ENCODE results near the gene TFR2. TPM values are rescaled to one million over a fixed set of nuclear protein-coding genes. Genes with fewer than 3 reads are reported as not detected.
"Not testable (repeated sequence)": the region's sequence is repeated elsewhere in the genome, so short reads cannot be mapped to it uniquely, and the experiment has no call there.

TFR2 gene
- polyA plus RNA-seq, 4 donors, result 1.2 to 1.3 TPM; not detected in 2

DNA sequence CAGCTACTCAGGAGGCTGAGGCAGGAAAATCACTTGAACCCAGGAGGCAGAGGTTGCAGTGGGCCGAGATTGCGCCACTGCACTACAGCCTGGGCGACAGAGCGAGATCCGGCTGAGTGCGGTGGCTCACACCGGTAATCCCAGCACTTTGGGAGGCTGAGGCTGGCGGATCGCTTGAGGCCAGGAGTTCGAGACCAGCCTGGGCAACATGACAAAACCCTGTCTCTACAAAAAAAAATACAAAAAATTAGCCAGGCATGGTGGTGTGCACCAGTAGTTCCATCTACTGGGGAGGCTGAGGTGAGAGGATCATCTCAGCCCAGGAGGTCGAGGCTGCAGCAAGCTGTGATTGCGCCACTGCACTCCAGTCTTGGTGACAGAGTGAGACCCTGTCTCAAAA, 27.8 kb upstream of the TFR2 start:
- not testable (repeated sequence) for H3K27me3 ChIP-seq (ENCODE audit: control insufficient read depth in 3 of 3, insufficient read depth in 3 of 3, low read length in 3 of 3); H3K4me1 ChIP-seq (ENCODE audit: control insufficient read depth in 3 of 3, insufficient read depth in 2 of 3, low read depth in 1 of 3, low read length in 2 of 3); H3K9me3 ChIP-seq (ENCODE audit: control insufficient read depth in 2 of 2, insufficient read depth in 1 of 2, low read depth in 1 of 2, low read length in 1 of 2); FAIRE-seq; H3K27ac ChIP-seq (ENCODE audit: low read depth in 1 of 3, low read length in 2 of 3); H3K36me3 ChIP-seq (ENCODE audit: control insufficient read depth in 3 of 3, insufficient read depth in 2 of 3, low read depth in 1 of 3, low read length in 3 of 3); H3K4me3 ChIP-seq (ENCODE audit: low read depth in 1 of 3, low read length in 3 of 3); DNase-seq
- WGBS, 3 donors, result 93 to 97% (median 95%) methylated on average over 12 of the region's 12 CpGs

DNA sequence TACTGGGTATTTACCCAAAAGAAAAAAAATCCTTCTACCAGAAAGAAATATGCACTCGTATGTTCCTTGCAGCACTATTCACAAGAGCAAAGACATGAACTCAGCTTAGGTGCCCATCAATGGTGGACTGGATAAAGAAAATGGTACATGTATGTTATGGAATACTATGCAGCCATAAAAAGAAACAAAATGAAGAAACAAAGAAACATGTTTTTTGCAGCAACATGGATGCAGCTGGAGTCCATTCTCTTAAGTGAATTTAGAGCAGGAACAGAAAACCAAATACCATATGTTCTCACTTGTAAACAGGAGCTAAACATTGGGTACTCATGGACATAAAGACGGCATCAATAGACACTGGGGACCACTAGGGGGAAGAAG, 26.7 kb upstream of the TFR2 start:
- 82 to 90% (median 87%) methylated on average over 2 of the region's 2 CpGs for whole genome bisulfite sequencing, 3 donors
- Histone ChIP-seq H3K27me3 (ENCODE audit: control insufficient read depth in 3 of 3, insufficient read depth in 3 of 3, low read length in 3 of 3) (peaks cover 0 to 9% (median 0%) of the 10 kb centered on the region in 3 donors), H3K4me1 (ENCODE audit: control insufficient read depth in 3 of 3, insufficient read depth in 2 of 3, low read depth in 1 of 3, low read length in 2 of 3) (no peaks in the 10 kb centered on the region), H3K27ac (ENCODE audit: low read depth in 1 of 3, low read length in 2 of 3) (no peak overlapping the region), H3K4me3 (ENCODE audit: low read depth in 1 of 3, low read length in 3 of 3) (no peak overlapping the region), H3K36me3 (ENCODE audit: control insufficient read depth in 3 of 3, insufficient read depth in 2 of 3, low read depth in 1 of 3, low read length in 3 of 3) (no peaks in the 10 kb centered on the region), H3K9me3 (ENCODE audit: control insufficient read depth in 2 of 2, insufficient read depth in 1 of 2, low read depth in 1 of 2, low read length in 1 of 2) (no peaks in the 10 kb centered on the region)
- DNase-seq, result no peak
- no peak for FAIRE-seq

DNA sequence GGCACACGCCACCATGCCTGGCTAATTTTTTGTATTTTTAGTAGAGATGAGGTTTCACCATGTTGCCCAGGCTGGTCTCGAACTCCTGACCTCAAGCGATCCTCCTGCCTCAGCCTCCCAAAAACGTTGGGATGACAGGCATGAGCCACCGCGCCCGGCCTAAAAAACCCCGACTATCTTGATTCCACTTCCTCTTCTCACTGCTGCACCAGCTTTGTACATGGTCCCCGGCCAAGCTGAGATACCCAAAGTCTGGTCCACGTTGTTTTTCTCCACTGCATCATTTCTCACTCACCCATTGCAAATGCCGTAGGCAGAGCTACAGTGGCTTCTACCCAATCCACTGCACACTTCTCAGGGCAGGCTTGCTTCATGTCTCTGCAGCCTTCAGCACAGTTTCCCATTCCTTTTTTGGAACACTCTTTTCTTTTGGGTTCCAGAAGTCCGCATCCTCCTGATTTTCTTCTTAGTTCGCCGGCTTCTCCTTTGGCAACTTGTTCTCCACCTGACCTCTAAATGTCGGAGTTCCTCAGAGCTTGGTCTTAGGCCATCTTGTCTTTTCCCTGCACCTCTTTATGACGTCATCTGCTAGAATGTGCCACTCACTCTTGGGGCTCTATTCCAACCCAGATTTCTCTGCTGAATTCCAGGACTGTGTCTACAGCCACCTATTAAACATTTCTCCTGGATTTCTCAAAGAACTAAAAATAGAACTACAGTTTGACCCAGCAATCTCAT, 26.1 kb upstream of the TFR2 start:
- Histone ChIP-seq H3K4me3 (ENCODE audit: low read depth in 1 of 3, low read length in 3 of 3) (no peak overlapping the region), H3K27ac (ENCODE audit: low read depth in 1 of 3, low read length in 2 of 3) (no peak overlapping the region), H3K36me3 (ENCODE audit: control insufficient read depth in 3 of 3, insufficient read depth in 2 of 3, low read depth in 1 of 3, low read length in 3 of 3) (no peaks in the 10 kb centered on the region), H3K9me3 (ENCODE audit: control insufficient read depth in 2 of 2, insufficient read depth in 1 of 2, low read depth in 1 of 2, low read length in 1 of 2) (no peaks in the 10 kb centered on the region), H3K4me1 (ENCODE audit: control insufficient read depth in 3 of 3, insufficient read depth in 2 of 3, low read depth in 1 of 3, low read length in 2 of 3) (no peaks in the 10 kb centered on the region), H3K27me3 (ENCODE audit: control insufficient read depth in 3 of 3, insufficient read depth in 3 of 3, low read length in 3 of 3) (peaks cover 0 to 9% (median 0%) of the 10 kb centered on the region in 3 donors)
- WGBS, 3 donors, result 79 to 82% (median 82%) methylated on average over 16 of the region's 16 CpGs
- FAIRE-seq, result no peak
- no peak for DNase-seq

DNA sequence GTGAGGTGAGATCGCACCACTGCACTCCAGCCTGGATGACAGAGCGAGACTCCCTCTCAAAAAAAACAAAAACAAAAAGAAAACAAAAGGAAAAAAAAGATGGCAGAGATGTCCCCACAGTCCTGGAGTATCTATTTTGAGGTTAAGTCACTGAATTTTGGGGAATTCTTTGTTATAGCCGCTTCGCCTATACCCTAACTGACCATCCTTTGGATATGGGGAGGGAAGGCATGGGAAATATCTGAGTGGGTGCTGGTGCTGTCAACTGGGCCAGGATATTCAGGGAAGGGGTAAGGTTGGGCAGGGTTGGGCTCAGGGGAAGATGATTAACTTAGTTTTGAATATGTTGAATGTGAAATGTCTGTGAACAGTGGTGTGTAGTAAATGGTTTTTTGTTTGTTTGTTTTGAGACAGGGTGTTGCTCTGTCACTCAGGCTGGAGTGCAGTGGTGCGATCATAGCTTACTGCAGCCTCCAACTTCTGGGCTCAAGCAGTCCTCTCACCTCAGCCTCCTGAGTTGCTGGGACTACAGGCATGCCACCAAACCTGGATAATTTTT, 23.9 kb upstream of the TFR2 start:
- Histone ChIP-seq H3K27ac (ENCODE audit: low read depth in 1 of 3, low read length in 2 of 3) (no peak overlapping the region), H3K4me3 (ENCODE audit: low read depth in 1 of 3, low read length in 3 of 3) (no peak overlapping the region), H3K4me1 (ENCODE audit: control insufficient read depth in 3 of 3, insufficient read depth in 2 of 3, low read depth in 1 of 3, low read length in 2 of 3) (no peaks in the 10 kb centered on the region), H3K9me3 (ENCODE audit: control insufficient read depth in 2 of 2, insufficient read depth in 1 of 2, low read depth in 1 of 2, low read length in 1 of 2) (no peaks in the 10 kb centered on the region), H3K36me3 (ENCODE audit: control insufficient read depth in 3 of 3, insufficient read depth in 2 of 3, low read depth in 1 of 3, low read length in 3 of 3) (no peaks in the 10 kb centered on the region), H3K27me3 (ENCODE audit: control insufficient read depth in 3 of 3, insufficient read depth in 3 of 3, low read length in 3 of 3) (peaks cover 0 to under 1% (median 0%) of the 10 kb centered on the region in 3 donors)
- FAIRE-seq (no peak), DNase-seq (no peak)
- 94 to 96% (median 95%) methylated on average over 5 of the region's 5 CpGs for WGBS, 3 donors

DNA sequence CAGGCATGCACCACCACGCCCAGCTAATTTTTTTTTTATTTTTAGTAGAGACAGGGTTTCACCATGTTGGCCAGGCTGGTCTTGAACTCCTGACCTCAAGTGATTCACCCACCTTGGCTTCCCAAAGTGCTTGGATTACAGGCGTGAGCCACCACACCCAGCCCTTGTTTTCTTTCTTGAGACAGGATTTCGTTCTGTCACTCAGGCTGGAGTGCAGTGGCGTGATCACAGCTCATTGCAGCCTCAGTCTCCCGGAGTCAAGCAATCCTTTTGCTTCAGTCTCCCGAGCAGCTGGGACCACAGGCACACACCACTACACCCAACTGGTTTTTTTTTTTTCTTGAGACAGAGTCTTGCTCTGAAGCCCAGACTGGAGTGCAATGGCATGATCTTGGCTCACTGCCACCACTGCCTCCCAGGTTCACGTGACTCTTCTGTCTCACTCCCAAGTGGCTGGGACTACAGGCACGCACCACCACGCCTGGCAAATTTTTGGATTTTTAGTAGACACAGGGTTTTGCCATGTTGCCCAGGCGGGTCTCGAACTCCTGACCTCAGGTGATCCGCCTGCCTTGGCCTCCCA, 20.9 kb upstream of the TFR2 start:
- not testable (repeated sequence) for H3K9me3 ChIP-seq (ENCODE audit: control insufficient read depth in 2 of 2, insufficient read depth in 1 of 2, low read depth in 1 of 2, low read length in 1 of 2); H3K27ac ChIP-seq (ENCODE audit: low read depth in 1 of 3, low read length in 2 of 3); FAIRE-seq; H3K4me3 ChIP-seq (ENCODE audit: low read depth in 1 of 3, low read length in 3 of 3); H3K36me3 ChIP-seq (ENCODE audit: control insufficient read depth in 3 of 3, insufficient read depth in 2 of 3, low read depth in 1 of 3, low read length in 3 of 3); H3K4me1 ChIP-seq (ENCODE audit: control insufficient read depth in 3 of 3, insufficient read depth in 2 of 3, low read depth in 1 of 3, low read length in 2 of 3); DNase-seq
- H3K27me3 ChIP-seq (ENCODE audit: control insufficient read depth in 3 of 3, insufficient read depth in 3 of 3, low read length in 3 of 3), result peaks cover 0 to 11% (median 2%) of the 10 kb centered on the region in 3 donors
- WGBS, 3 donors, result 51 to 77% (median 60%) methylated on average over 12 of the region's 12 CpGs

DNA sequence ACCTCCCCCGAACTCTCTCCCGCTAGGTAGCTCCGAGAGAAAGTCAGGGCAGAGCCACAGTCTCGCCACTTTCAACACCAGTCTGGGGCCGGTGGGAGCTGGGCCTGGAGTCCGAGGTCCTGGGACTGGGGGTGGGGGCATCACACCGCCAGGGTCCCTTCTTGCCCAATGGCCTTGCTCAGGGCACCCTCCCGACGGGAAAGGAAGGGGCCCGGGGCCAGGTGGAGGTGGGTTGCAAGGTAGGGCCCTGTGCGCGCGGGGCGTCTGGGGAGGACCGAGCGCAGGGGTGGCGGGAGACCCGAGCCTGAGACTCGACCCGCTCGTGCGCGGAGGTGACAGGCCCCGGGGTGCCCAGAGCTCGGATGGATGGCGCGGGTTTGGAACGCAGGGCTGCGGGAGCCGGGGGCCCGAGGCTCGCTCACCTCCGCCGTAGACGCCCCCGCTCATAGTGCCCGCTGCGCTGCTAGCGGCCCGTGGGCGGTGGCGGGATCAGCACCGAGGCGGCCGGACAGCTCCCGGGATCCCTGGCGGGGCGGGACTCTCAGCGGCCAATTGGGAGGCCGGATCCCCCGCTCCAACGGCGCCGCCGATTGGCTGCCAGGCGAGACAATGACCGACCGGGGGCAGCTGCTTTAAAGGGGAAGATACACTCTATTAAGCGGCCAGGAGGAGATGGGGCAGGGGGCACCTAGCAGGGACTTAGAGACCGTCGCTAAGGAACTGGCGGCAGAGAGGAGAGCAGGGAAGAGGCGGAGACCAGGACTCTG, 14.7 kb upstream of the TFR2 start, which contains the start of gene ACTL6B:
TSS of gene ACTL6B (minus strand) at position 541 of the 767 bp plus-strand sequence. CDS start at position 447, 94 bp downstream.
- no peak for FAIRE-seq
- no peak within 1 kb of the TSS for H3K4me3 ChIP-seq (ENCODE audit: low read depth in 1 of 3, low read length in 3 of 3)
- peak; percentile 36 to 77 for DNase-seq

DNA sequence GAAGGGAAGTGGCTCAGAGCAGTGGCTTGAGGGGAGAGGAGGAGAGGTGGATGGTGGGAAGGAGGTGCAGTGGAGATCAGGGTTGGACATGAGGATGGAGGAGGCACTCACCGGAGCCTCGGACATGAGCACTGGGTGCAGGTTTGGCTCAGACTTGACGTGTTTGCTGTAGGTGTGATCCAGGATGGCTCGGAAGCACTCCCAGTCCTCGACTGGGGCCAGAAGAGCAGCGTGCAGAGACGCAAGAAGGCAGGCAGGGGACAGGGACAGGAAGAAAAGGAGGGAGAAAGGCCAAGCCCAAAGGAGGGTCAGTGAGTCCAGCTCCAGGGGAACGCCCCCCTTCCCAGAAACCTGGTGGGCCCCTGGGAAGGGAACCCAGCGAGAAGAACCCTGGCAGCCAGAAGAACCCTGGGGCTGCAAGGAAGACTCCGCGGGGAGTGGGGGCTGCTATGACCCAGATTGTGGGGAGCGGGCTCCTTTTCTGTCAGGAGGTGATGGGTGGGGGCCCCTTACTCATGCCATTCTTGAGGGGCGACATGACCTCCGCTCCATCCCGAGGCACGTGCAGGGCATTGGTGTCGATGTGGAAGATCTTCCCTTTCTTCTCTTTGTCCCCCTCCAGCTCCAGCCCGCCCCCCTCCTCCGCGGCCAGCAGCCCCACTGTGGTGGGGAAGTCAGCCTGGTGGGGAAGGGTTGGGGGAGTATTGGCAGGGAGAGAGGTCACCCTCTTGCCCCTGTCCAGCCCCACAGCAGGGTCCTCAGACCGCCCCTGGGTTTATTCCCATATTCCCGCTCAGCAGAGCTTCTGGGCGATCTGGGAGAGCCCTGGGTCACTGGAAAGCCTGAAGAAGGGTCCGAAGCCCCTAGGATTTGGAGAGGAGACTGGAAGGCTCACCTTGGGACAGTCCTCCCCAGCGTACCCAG, 13.8 kb upstream of the TFR2 start:
- no peak overlapping the region for H3K4me3 ChIP-seq (ENCODE audit: low read depth in 1 of 3, low read length in 3 of 3)
- FAIRE-seq (no peak), DNase-seq (no peak)
- peaks cover 0 to 44% (median 17%) of the 10 kb centered on the region in 3 donors for H3K27me3 ChIP-seq (ENCODE audit: control insufficient read depth in 3 of 3, insufficient read depth in 3 of 3, low read length in 3 of 3)
- H3K36me3 ChIP-seq (ENCODE audit: control insufficient read depth in 3 of 3, insufficient read depth in 2 of 3, low read depth in 1 of 3, low read length in 3 of 3), result no peaks in the 10 kb centered on the region
- H3K27ac ChIP-seq (ENCODE audit: low read depth in 1 of 3, low read length in 2 of 3), result no peak overlapping the region
- H3K4me1 ChIP-seq (ENCODE audit: control insufficient read depth in 3 of 3, insufficient read depth in 2 of 3, low read depth in 1 of 3, low read length in 2 of 3), result no peaks in the 10 kb centered on the region
- peaks cover 2 to 6% of the 10 kb centered on the region in 2 donors for H3K9me3 ChIP-seq (ENCODE audit: control insufficient read depth in 2 of 2, insufficient read depth in 1 of 2, low read depth in 1 of 2, low read length in 1 of 2)
- WGBS, 3 donors, result 50 to 64% (median 55%) methylated on average over 21 to 25 of the region's 25 CpGs

More for the DNA sequence above, 14.7 kb upstream of the TFR2 start, which contains the start of gene ACTL6B:
- H3K36me3 ChIP-seq (ENCODE audit: control insufficient read depth in 3 of 3, insufficient read depth in 2 of 3, low read depth in 1 of 3, low read length in 3 of 3), result no peaks in the 10 kb centered on the region
- no peaks in the 10 kb centered on the region for H3K4me1 ChIP-seq (ENCODE audit: control insufficient read depth in 3 of 3, insufficient read depth in 2 of 3, low read depth in 1 of 3, low read length in 2 of 3)
- peaks cover 0 to 44% (median 17%) of the 10 kb centered on the region in 3 donors for H3K27me3 ChIP-seq (ENCODE audit: control insufficient read depth in 3 of 3, insufficient read depth in 3 of 3, low read length in 3 of 3)
- H3K27ac ChIP-seq (ENCODE audit: low read depth in 1 of 3, low read length in 2 of 3), result no peak within 1 kb of the TSS
- peaks cover 2 to 6% of the 10 kb centered on the region in 2 donors for H3K9me3 ChIP-seq (ENCODE audit: control insufficient read depth in 2 of 2, insufficient read depth in 1 of 2, low read depth in 1 of 2, low read length in 1 of 2)
- WGBS, 3 donors, result 11 to 24% (median 19%) methylated on average over 43 to 63 of the region's 63 CpGs

Measured in small intestine (tissue), 7 donors.